GM13977 (cell line): ENCODE results near the gene POLR2E.

Experiments
- DNase-seq: peaks from one replicate; pipeline ENCODE4 v3.0.0; 2012; ENCODE audit warnings: low spot score
- in situ Hi-C: fragments of 300-500 bp; cut with MboI; formaldehyde crosslinking; loops from one replicate; pipeline ENCODE4 v1.12.0; 2022; ENCODE audit warnings: low sequenced_read_pairs, low pct_unique_long_range_greater_than_20kb, mixed read lengths, inconsistent platforms; ENCODE audit not compliant: unreplicated experiment
- TF ChIP-seq, protein P1 (sequence below): IDR thresholded peaks from 2 replicates; pipeline ENCODE4 v1.5.1; 2012; ENCODE audit warnings: mild to moderate bottlenecking, control low read depth; ENCODE audit not compliant: insufficient read depth; ENCODE audit errors: extremely low read depth, missing control alignments

POLR2E gene

DNA sequence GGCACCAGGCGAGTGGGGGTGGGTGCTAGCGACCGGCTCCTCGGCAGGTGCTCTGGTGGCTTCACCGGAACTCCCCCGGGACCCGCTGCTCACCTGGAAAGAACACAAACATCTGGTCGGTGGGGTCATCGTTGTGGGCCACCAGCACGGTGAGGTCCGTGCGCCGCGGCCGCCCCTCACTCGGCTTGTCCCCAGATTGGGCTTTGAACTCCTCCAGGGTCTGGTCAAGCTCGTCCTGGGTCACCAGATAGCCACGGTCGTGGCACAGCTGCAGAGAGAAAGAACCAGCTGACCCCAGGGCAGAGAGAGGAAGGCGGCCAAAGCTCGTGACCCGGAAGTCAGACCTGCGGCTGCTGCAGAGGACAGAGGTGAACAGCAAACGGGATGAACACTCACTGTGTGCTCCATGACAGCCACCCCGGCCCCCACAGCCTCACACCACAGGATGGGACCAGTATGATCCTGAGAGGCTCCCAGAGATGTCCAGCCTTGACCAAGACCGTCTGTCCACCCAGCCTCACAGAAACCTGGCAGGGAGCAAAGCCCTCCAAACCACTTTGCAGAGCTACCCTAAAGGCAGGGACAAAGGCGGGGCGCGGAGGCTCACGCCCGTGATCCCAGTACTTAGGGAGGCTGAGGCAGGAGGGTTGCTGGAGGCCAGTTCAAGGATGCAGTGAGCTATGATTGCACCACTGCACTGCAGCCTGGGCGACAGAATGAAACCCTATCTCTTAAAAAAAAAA is 1.2 kb downstream of the POLR2E start:
- no peak for DNase-seq
- TF ChIP-seq, protein P1, sequence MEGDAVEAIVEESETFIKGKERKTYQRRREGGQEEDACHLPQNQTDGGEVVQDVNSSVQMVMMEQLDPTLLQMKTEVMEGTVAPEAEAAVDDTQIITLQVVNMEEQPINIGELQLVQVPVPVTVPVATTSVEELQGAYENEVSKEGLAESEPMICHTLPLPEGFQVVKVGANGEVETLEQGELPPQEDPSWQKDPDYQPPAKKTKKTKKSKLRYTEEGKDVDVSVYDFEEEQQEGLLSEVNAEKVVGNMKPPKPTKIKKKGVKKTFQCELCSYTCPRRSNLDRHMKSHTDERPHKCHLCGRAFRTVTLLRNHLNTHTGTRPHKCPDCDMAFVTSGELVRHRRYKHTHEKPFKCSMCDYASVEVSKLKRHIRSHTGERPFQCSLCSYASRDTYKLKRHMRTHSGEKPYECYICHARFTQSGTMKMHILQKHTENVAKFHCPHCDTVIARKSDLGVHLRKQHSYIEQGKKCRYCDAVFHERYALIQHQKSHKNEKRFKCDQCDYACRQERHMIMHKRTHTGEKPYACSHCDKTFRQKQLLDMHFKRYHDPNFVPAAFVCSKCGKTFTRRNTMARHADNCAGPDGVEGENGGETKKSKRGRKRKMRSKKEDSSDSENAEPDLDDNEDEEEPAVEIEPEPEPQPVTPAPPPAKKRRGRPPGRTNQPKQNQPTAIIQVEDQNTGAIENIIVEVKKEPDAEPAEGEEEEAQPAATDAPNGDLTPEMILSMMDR = no peak
- in situ Hi-C loops = no loop called here

GRCh38 chr19:1093330-1093729 is 1.8 kb downstream of the POLR2E start:
- in situ Hi-C loops = no loop called here
- DNase-seq = no peak
- TF ChIP-seq, protein P1 = no peak

DNA sequence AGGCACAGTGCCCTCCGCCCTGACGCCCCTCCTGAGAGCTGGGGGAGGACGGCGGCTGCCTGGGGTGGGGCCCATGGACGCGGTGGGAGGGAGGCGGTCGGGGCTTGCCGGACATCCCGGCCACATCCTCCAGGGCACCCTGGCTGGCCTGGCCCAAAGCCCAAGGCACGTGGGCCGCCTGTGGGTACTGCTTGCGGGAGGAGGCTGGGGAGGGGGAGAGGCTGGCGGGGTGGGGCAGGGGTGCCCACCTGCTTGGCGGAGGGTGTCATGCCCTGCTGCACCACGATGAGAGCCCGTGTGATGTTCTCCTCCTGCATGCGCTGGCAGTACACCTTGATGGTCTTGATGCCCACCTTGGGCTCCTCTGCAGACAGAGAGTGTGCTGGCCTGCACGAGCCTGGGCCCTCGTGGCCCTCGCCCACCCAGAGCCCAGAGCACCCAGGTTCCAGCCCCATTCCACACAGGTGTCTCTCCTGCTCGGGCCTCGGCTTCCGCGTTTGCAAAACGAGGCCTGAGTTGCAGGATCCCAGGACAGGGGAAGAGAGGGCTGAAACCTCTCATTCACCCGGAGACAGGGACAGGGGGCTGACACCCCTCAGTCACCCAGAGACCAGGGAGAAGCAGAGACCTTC is 3.5 kb downstream of the POLR2E start:
- TF ChIP-seq, protein P1 = no peak
- in situ Hi-C loops = no loop called here
- DNase-seq = no peak

DNA sequence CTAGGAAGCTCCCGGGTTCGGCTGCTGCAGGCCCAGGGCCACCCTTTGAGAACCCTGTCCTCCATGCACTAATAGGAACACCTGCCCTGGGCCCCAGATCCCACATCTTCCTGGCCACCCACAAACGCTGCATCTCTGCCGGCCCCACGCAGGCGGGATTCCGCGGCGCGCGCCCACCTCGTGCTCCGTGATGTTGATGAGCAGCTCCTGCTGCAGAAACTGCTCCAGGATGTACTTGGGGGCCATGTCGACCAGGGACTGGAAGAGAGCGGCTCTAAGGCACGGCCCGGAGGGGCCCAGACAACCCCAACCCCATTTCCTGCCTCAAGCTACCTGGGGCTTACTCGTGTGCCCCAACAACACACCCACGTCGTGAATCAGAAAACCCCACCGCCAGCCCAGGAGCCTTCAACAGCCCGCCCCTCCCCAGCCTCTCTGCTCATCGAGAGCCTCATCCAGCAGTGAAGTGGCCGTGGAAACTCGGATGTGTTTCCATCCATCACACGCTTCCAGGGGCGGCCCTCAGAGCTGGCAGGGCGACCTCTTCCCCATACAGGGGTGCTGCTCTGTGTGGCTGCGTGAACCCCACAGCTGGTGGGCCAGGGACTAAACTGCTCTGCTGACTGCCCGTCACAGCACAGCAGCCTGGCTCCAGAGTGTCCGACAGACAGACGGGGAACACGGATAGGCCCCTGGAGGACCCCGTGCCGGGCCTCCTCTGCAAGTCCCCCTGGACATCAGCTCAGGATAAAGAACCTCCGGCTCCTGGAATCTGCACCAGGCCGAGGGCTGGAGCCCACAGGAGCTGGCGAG is 4.2 kb downstream of the POLR2E start:
- TF ChIP-seq, protein P1 = no peak
- DNase-seq = no peak
- in situ Hi-C loops = no loop called here

GRCh38 chr19:1089891-1090290 is 5.3 kb downstream of the POLR2E start:
- no peak for DNase-seq
- in situ Hi-C loops = no loop called here
- TF ChIP-seq, protein P1 = no peak

- no peak for DNase-seq
- in situ Hi-C loops = no loop called here
- TF ChIP-seq, protein P1 = no peak
These were observed 5.9 kb downstream of the POLR2E start for GRCh38 chr19:1089126-1089771.
